Measurements from ENCODE around the gene AQP9. TPM values are rescaled to one million over a fixed set of nuclear protein-coding genes. Genes with fewer than 3 reads are reported as not detected.

AQP9 gene
- total RNA-seq, 1 donor from 2014 or later, result not detected

GRCh38 chr15:58148633-58149445 is 10.7 kb downstream of the AQP9 start:
- H3K27me3 Mint-ChIP-seq (ENCODE audit: low read depth, unreplicated experiment), result peaks cover 4% of the 10 kb centered on the region
- Histone ChIP-seq H2AFZ (ENCODE audit: low read depth, low read length) (no peak overlapping the region), H3K9me3 (ENCODE audit: insufficient read depth, low read depth, low read length) (no peaks in the 10 kb centered on the region), H3K9ac (ENCODE audit: low read length) (no peak overlapping the region), H4K20me1 (ENCODE audit: insufficient read depth, low read length) (no peaks in the 10 kb centered on the region), H3K27ac (ENCODE audit: low read depth, low read length) (no peak overlapping the region), H3K36me3 (ENCODE audit: insufficient read depth, low read length) (no peaks in the 10 kb centered on the region), H3K4me2 (ENCODE audit: low read length) (no peak overlapping the region), H3K27me3 (ENCODE audit: insufficient read depth, low read length) (peaks cover 2% of the 10 kb centered on the region), H3K4me1 (ENCODE audit: insufficient read depth, low read length) (no peaks in the 10 kb centered on the region), H3K79me2 (ENCODE audit: insufficient read depth, low read length) (no peaks in the 10 kb centered on the region), H3K4me3 (ENCODE audit: insufficient read depth, low read depth, low read length) (no peak overlapping the region)
- no peaks in the 10 kb centered on the region for H3K36me3 Mint-ChIP-seq (ENCODE audit: low read depth, unreplicated experiment)
- no peak for TF ChIP-seq EZH2 (IDR thresholded peaks at IDR 0.05; ENCODE audit: insufficient read depth, low read length)
- TF ChIP-seq CTCF (IDR thresholded peaks at IDR 0.05; ENCODE audit: insufficient read depth, low read depth, low read length), result no peak
- H3K27ac Mint-ChIP-seq (ENCODE audit: unreplicated experiment), result no peak overlapping the region
- H3K4me3 Mint-ChIP-seq (ENCODE audit: unreplicated experiment), result no peak overlapping the region
- H3K9me3 Mint-ChIP-seq (ENCODE audit: unreplicated experiment), result no peaks in the 10 kb centered on the region
- DNase-seq (ENCODE audit: low read depth) (no peak), FAIRE-seq (no peak)
- H3K4me1 Mint-ChIP-seq (ENCODE audit: low read depth, unreplicated experiment), result peaks cover 3% of the 10 kb centered on the region

- Mint-ChIP-seq H3K4me1 (ENCODE audit: low read depth, unreplicated experiment) (no peaks in the 10 kb centered on the region), H3K36me3 (ENCODE audit: low read depth, unreplicated experiment) (no peaks in the 10 kb centered on the region), H3K27ac (ENCODE audit: unreplicated experiment) (no peak overlapping the region), H3K4me3 (ENCODE audit: unreplicated experiment) (no peak overlapping the region), H3K27me3 (ENCODE audit: low read depth, unreplicated experiment) (peaks cover 2% of the 10 kb centered on the region), H3K9me3 (ENCODE audit: unreplicated experiment) (no peaks in the 10 kb centered on the region)
- no peaks in the 10 kb centered on the region for H3K4me1 ChIP-seq (ENCODE audit: insufficient read depth, low read length)
- H4K20me1 ChIP-seq (ENCODE audit: insufficient read depth, low read length), result no peaks in the 10 kb centered on the region
- no peaks in the 10 kb centered on the region for H3K9me3 ChIP-seq (ENCODE audit: insufficient read depth, low read depth, low read length)
- no peak overlapping the region for H3K4me3 ChIP-seq (ENCODE audit: insufficient read depth, low read depth, low read length)
- no peaks in the 10 kb centered on the region for H3K36me3 ChIP-seq (ENCODE audit: insufficient read depth, low read length)
- H3K4me2 ChIP-seq (ENCODE audit: low read length), result no peak overlapping the region
- H3K79me2 ChIP-seq (ENCODE audit: insufficient read depth, low read length), result no peaks in the 10 kb centered on the region
- FAIRE-seq (no peak), DNase-seq (ENCODE audit: low read depth) (no peak)
- no peak for TF ChIP-seq CTCF (IDR thresholded peaks at IDR 0.05; ENCODE audit: insufficient read depth, low read depth, low read length)
- no peak for TF ChIP-seq EZH2 (IDR thresholded peaks at IDR 0.05; ENCODE audit: insufficient read depth, low read length)
- no peak overlapping the region for H3K9ac ChIP-seq (ENCODE audit: low read length)
- H2AFZ ChIP-seq (ENCODE audit: low read depth, low read length), result no peak overlapping the region
- no peak overlapping the region for H3K27ac ChIP-seq (ENCODE audit: low read depth, low read length)
- peaks cover 2% of the 10 kb centered on the region for H3K27me3 ChIP-seq (ENCODE audit: insufficient read depth, low read length)
Observed at GRCh38 chr15:58154769-58155168, 16.6 kb downstream of the AQP9 start.

GRCh38 chr15:58159827-58160386 is 21.7 kb downstream of the AQP9 start:
- no peaks in the 10 kb centered on the region for H3K9me3 ChIP-seq (ENCODE audit: insufficient read depth, low read depth, low read length)
- H3K36me3 ChIP-seq (ENCODE audit: insufficient read depth, low read length), result no peaks in the 10 kb centered on the region
- no peak for DNase-seq (ENCODE audit: low read depth)
- H3K27ac ChIP-seq (ENCODE audit: low read depth, low read length), result no peak overlapping the region
- Mint-ChIP-seq H3K36me3 (ENCODE audit: low read depth, unreplicated experiment) (no peaks in the 10 kb centered on the region), H3K4me1 (ENCODE audit: low read depth, unreplicated experiment) (no peaks in the 10 kb centered on the region), H3K27ac (ENCODE audit: unreplicated experiment) (no peak overlapping the region), H3K9me3 (ENCODE audit: unreplicated experiment) (no peaks in the 10 kb centered on the region), H3K4me3 (ENCODE audit: unreplicated experiment) (no peak overlapping the region), H3K27me3 (ENCODE audit: low read depth, unreplicated experiment) (peaks cover 20% of the 10 kb centered on the region)
- H3K27me3 ChIP-seq (ENCODE audit: insufficient read depth, low read length), result peaks cover 2% of the 10 kb centered on the region
- no peaks in the 10 kb centered on the region for H4K20me1 ChIP-seq (ENCODE audit: insufficient read depth, low read length)
- no peaks in the 10 kb centered on the region for H3K4me1 ChIP-seq (ENCODE audit: insufficient read depth, low read length)
- no peak for FAIRE-seq
- no peak overlapping the region for H3K9ac ChIP-seq (ENCODE audit: low read length)
- H3K79me2 ChIP-seq (ENCODE audit: insufficient read depth, low read length), result no peaks in the 10 kb centered on the region
- TF ChIP-seq EZH2 (IDR thresholded peaks at IDR 0.05; ENCODE audit: insufficient read depth, low read length), result no peak
- no peak for TF ChIP-seq CTCF (IDR thresholded peaks at IDR 0.05; ENCODE audit: insufficient read depth, low read depth, low read length)
- H3K4me3 ChIP-seq (ENCODE audit: insufficient read depth, low read depth, low read length), result no peak overlapping the region
- no peak overlapping the region for H2AFZ ChIP-seq (ENCODE audit: low read depth, low read length)
- H3K4me2 ChIP-seq (ENCODE audit: low read length), result no peak overlapping the region
